Muscle layer of colon (tissue), 2 donors: Measurements from ENCODE around the gene CT47A1.
"Not testable (repeated sequence)": the region's sequence is repeated elsewhere in the genome, so short reads cannot be mapped to it uniquely, and the experiment has no call there.

Experiments
- H3K27ac ChIP-seq: one replicate; pipeline ENCODE4 v1.7.0; 2013; ENCODE audit warnings: low read depth, mild to moderate bottlenecking, low read length, moderate library complexity
- H3K27me3 ChIP-seq, 2 donors: one replicate each; pipeline ENCODE4 v1.7.0; 2013; ENCODE audit warnings: low read length in 2 of 2, mild to moderate bottlenecking in 2 of 2; ENCODE audit not compliant: insufficient read depth in 2 of 2, control insufficient read depth in 1 of 2
- H3K36me3 ChIP-seq: one replicate; pipeline ENCODE4 v1.7.0; 2013; ENCODE audit warnings: mild to moderate bottlenecking, low read length; ENCODE audit not compliant: insufficient read depth
- H3K4me1 ChIP-seq: one replicate; pipeline ENCODE4 v1.7.0; 2013; ENCODE audit warnings: mild to moderate bottlenecking, low read length; ENCODE audit not compliant: insufficient read depth
- H3K4me3 ChIP-seq, 2 donors: one replicate each; pipeline ENCODE4 v1.7.0; 2013; ENCODE audit warnings: low read length in 2 of 2, low read depth in 1 of 2, mild to moderate bottlenecking in 1 of 2, moderate library complexity in 1 of 2
- H3K9ac ChIP-seq: one replicate; pipeline ENCODE4 v1.7.0; 2013; ENCODE audit warnings: low read length
- H3K9me3 ChIP-seq: one replicate; pipeline ENCODE4 v1.7.0; 2013; ENCODE audit warnings: mild to moderate bottlenecking, low read length
- donor health status: abdominal sarcoma.
- donor health status: Adenocarcinoma of cecum.

The CT47A1 gene

GRCh38 chrX:120956500-120956899 lies 29.1 kb downstream of the CT47A1 start, which contains the start of gene CT47A7:
TSS of gene CT47A7 (minus strand) at chrX:120956600. CDS start at chrX:120956345, 255 bp downstream.
- not testable (repeated sequence) for H3K27me3 ChIP-seq

More at GRCh38 chrX:120956500-120956899, 29.1 kb downstream of the CT47A1 start, which contains the start of gene CT47A7:
- H3K9me3 ChIP-seq, H3K4me3 ChIP-seq, H3K36me3 ChIP-seq, H3K4me1 ChIP-seq, H3K9ac ChIP-seq, H3K27ac ChIP-seq: not testable (repeated sequence)
